Stimulated activated CD4-positive, alpha-beta T cell treated with anti-CD3 and anti-CD28 coated beads, Interleukin-1b, Interleukin-23, amount 100 ng/mL, for 1 hour (primary cell): Measurements from ENCODE around the gene ERMAP.
A peak's percentile ranks its signal among the peaks of the same experiment; 100 is the strongest.
"Not testable (repeated sequence)": the region's sequence is repeated elsewhere in the genome, so short reads cannot be mapped to it uniquely, and the experiment has no call there.

Source experiments
- DNase-seq, 2 donors: peaks; one replicate each; pipeline ENCODE4 v3.0.0-alpha.2; 2020; ENCODE audit warnings: low read depth in 2 of 2

ERMAP gene

DNA sequence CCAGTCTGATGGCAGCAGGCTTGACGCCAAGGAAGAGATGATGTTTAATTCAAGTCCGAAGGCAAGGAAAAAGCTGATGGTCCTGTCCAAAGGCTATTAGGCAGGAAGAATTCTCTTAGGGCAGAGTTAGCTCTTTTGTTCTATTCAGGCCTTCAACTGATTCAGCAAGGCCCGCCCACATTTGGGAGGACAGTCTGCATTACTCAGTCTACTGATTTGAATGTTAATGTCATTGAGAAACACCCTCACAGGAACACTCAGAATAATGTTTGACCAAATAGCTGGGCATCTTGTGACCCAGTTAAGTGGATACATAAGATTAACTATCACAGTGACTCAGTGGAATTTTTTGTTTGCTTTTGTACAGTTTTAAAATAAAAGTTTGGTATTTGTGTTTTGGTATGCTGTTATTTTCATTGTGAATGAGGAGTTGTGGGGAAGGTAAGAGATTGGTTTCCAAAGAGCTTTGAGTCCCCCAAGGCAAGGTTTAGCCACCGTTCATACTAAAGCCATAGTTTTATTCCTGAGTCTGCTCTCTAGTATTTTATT is 27.7 kb downstream of the ERMAP start:
- DNase-seq = no peak

DNA sequence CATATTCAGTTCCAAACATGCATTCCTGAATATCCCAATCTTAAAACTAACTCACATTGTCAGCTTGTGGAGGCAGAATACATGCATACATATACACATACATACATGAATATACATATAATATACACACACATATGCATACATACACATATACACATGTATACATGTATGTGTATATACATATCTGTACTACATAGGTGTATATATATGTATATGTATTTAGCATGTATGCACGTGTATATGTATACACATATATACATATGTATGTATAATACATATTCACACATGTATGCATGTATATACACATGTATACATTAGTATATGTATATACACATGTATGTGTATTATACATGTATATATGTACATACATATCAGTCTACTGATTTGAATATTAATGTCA is 28.3 kb downstream of the ERMAP start:
- DNase-seq = no peak

DNA sequence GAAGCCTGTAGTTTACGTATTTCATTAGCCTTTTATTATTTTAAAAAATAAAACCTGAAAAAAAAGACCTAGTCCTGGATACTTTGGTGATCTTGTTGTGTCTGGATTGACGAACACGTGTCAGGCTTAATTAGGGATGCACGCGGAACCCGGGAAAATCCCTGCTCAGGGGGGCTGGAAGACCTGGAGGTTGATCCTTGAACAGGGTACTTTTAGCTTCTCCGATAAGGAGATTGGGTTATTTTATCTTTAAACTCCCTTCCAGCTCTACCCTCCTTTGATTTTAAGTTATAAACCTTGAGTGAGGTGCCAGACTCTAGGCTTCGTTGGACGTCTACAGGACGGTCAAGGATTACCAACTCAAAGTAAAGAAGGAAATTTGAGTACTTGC is 28.9 kb downstream of the ERMAP start:
- DNase-seq = no peak

DNA sequence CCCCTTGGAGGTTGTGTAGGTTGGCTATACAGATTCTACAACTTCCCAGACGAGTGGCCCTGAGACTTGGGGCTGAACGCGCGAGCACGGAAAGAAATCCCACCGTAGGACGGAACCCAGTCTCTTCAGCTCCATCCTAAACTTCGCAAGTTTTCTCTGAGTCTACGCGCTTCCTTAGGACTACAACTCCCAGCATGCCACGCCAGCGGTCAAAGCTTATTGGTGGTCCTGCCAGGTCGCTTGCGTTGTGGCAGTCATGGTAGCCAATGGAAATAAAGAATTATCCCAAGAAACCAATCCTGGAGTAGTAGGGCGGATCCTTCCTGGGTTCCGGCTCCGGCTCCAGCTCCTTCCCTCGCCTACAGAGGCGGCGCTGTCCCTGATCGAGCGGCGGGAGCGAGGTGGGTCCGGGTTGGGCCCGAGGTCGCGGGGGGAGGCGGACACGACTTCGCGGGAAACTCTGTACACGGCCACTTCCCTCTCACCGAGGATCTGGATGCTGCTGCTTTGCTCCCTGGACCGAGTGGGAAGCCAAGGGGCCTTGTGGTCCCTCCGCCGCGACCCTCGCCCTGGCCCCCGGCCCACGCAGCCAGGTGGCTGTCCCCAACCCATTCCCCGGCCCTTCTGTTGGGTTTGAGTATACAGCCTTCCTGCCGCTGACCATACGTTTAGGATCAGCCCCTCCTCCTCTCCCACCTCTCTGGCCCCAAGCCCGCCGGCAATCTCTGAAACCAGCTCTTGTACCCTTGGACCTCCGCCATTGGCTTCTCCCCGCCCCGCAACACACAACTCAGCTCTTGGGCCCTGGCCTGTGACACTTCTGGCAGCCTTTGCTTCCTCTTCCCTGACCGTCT is 29.6 kb downstream of the ERMAP start, which contains the start of gene ZNF691:
Gene ZNF691, plus strand, starts transcription at position 357 of the 854 bp plus-strand sequence. CDS start 3,046 bp downstream, outside the sequence.
- DNase-seq = peak; percentile 67 to 70

DNA sequence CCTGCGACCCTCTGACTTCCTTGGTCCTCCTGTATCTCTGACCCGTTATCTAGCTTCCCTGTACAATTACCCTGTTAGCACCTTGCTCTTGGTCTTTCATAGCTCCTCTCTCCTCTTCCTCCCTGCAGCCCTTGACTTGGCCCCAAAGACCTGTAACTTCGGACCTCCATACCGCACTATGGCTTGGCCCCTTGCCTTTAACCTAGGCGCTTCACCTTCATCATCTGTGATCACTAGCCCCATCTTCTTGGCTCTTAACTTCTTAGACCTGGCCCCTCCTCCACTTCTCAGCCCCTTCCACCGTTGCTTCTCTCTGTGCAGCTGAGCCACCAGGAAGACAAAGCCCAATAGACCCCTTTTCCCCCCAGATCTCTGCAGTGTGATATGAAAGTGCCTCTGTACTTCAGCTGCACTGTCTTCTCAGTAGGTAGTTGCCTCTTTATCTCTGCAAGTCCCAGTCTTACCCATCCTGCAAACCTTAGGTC is 30.2 kb downstream of the ERMAP start:
- DNase-seq = no peak

DNA sequence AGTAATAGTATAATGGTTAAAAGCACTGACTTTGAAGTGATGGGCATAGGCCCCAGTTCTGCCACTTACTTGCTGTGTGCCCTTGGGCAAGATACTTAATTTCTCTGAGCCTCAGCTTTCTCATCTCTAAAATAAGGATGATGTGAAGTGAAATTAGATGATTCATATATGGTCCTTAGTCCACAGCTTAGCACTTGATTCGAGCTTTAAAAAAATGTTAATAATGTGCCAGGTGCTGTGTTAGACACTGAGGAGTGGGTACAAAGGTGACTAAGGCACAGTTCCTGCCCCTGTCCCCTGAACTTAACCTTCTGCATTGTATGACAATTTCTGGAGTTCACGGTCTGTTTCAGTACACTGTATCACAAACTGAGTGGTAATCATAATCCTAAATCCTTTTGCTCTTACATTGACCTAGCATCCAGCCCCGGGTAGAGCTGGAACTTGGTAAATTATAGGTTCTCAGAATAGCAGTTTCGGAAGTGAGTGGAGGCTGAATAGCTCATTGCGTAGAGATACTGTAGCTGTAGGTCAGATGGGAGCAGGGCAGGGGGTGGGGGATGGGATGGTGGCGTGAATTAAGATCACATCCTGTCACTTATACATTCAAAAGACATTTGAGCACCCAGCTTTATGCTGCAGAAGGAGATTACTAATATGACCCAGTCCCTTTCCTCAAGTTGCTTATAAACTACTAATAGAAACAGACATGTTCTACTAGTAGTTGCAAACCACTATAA is 31.0 kb downstream of the ERMAP start:
- no peak for DNase-seq

DNA sequence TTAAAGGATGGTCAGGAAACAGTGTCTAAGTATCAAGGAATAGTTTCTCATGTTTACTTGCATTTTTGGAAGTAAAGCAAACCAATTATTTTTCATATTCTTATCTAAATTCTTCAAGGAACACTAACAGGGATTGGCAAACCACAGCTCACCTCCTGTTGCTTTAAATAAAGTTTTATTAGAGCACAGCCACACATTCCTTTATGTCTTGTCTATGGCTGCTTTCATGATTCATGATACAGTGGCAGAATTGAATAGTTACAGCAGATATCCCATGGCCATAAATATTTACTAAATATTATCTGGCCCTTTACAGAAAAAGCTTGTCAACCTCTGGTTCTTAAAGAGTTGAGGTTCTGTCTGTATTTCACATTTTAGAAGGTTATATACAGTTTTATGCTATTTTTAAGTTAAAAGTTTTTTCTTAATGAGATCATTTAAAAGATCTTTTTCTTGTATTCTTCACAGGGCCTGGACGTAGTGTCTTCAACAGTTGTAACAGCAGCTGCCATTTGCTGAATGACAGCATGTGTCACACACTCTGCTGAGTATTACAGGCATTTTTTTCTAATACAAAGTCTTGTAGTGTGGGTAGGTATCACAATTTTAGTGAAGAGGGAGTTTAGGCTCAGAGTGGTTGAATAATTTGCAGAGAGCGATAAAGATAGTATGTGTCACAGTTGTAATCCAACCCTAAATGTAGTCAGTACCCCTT is 32.1 kb downstream of the ERMAP start:
- DNase-seq = no peak

DNA sequence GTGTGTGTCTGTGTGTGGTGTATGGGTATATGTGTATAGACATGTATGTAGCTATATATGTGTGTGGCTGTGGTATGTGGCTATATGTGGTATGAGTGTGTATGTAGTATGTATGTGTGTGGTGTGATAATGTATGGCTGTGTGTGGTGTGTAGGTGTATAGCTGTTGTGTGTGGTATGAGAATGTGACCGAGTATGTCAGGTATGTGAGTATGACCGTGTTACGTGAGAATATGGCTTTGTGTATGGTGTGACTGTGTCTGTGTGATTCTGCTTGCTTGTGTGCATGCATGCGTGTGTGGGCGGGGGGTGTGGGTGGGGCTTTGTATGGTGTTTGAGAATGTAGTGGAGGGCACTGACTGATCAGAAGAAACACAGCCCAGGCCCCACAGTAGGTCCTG is 33.0 kb downstream of the ERMAP start:
- DNase-seq = no peak

DNA sequence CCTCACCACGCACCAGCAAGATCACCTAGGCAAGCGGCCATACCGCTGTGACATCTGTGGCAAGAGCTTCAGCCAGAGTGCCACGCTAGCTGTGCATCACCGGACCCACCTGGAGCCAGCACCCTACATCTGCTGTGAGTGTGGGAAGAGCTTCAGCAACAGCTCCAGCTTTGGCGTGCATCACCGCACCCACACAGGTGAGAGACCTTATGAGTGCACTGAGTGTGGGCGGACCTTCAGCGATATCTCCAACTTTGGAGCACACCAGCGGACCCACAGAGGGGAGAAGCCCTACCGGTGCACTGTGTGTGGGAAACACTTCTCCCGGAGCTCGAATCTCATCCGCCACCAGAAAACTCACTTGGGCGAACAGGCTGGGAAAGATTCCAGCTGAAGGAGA is 34.5 kb downstream of the ERMAP start:
- DNase-seq = no peak

DNA sequence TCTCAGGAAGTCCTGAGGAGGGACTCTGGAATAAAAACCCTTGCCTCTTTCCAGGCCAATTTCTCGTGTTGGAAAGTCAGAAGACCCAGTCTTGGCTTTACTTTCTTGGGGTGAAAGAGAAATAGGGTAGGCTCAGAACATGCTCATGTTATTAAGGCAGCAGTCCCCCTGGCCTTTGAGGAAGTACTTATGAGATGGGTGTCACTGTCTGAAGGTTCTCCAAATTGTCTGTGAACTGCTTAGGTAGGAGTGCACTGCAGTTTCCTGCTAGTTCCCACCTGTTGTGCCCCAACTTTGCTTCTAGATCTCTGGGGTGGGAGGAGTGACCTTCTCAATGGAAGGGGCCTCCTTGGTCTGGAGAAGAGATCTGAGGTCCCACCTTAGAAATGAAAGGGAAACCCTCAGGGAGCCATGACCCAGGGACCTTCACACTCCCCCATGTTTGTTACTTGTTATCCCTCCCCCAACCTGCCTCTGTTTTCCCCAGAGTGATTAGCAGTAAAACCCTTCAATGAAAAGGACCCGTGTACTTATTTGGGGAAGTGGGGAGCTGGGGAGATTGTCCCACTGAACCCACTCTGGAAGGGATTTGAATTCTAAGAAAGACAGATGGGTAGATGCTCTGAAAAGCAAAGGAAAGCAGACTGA is 35.2 kb downstream of the ERMAP start:
- DNase-seq = no peak

DNA sequence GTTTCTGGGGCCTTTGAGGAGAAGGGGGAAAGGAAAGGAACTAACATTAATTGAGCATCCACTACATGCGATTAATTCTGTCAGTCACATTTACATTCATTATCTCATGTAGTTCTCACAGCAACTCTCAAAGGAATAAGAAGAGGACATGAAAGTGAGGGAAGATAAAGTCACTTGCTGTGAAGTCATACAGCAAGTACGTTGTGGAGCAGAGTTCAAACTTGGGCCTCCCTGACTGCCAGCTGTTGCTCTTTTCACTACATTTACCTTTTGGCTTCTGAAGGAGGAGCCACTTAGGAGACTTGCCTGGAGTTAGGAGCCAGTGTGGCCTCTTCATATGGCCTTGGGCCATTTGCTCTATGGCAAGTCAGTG is 35.7 kb downstream of the ERMAP start:
- no peak for DNase-seq

DNA sequence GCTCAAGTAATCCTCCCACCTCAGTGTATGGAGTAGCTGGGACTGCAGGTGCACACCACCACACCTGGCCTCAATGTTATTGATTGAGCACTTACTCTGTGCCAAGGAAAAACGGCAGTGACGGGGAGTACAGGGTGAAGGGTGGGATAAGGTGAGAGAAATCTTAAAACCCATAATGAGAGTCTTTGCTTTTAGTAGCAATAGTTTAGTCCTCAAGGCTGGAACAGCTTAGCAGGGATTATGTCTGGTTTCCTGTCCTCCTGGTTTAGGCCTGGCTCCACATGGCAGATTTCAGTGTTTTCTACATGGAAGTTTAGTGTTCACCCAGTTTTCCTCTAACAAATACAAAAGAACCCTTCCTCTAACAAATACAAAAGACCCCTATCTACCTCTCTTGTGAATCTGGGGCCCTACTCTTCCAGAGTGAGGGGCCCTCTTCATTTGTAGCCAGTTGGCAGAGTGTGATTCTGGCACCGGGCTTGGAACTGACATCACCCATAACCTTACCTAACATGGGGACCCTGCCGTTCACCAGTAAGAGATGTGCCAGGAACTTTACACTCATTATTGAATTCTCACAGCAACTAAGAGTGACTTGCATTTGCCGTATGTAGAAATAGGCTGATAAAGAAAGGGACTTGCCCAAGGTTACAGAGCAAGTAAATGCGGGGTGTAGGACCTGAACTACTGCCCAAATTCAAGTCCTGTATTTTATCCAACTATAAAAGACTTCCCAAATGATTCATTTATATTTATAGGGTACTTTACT is 36.4 kb downstream of the ERMAP start:
- DNase-seq = no peak

DNA sequence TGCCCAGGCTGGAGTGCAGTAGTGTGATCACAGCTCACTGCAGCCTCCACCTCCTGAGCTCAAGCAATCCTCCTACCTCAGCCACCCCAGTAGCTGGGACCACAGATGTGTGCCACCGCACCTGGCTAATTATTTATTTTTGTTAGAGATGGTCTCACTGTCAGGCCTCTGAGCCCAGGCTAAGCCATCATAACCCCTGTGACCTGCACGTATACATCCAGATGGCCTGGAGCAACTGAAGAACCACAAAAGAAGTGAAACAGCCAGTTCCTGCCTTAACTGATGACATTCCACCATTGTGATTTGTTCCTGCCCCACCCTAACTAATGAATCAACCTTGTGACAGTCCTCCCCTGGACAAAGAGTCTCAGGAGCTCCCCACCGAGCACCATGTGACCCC is 39.6 kb downstream of the ERMAP start:
- DNase-seq = not testable (repeated sequence)

DNA sequence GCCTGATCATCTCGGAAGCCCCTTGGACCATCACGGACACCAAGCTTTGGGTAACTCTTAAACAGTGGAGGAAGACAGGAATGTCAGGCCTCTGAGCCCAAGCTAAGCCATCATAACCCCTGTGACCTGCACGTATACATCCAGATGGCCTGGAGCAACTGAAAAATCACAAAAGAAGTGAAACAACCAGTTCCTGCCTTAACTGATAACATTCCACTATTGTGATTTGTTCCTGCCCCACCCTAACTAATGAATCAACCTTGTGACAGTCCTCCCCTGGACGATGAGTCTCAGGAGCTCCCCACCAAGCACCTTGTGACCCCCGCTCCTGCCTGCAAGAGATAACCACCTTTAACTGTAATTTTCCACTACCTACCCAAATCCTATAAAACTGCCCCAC is 42.4 kb downstream of the ERMAP start:
- DNase-seq = not testable (repeated sequence)

DNA sequence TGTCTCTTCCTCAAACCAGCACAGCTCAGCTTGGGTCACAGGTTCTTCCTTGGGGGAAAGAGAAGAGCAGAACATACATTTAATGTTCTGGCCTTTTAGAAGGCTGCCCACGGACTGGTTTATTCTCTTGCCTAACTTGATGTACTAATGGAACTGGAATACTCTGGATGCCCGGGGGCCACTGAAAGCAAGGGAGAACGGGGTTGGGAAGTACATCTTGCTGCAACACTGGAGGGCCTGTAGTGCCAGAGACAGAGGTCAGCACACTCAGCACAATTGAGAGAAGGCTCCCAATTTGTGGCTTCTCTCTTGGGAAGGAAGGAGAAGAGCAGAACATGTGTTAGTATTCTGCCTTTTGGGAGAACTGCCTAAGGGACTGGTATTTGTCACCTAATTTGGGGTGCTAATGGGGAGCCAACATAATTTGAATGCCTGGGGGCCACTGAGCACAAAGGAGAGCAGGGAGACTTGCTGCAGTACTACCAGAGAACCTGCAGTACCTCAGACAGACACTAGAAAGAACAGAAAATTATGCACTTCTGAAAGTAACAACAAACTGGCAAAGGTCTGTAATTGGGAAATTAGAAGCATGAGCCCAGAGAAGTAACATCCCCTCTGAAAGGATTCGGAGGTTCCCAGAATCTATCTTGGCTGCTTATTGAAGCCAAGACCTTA is 43.6 kb downstream of the ERMAP start:
- no peak for DNase-seq

DNA sequence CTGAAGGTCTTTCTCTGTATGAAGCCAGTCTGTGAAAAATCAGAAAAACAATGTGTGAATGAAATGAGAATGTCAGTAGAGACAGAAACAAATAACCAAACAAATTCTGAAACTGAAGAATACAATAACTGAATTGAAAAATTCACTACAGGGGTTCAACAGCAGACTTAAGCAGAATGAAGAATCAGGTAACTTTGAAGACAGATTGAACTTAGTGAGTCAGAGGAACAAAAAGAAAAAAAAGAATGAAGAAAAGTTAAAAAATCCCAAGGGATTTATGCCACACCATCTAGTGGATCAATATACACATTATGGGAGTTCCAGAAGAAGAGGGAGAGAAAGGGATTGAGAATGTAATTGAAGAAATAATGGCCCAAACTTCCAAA is 44.1 kb downstream of the ERMAP start:
- no peak for DNase-seq

DNA sequence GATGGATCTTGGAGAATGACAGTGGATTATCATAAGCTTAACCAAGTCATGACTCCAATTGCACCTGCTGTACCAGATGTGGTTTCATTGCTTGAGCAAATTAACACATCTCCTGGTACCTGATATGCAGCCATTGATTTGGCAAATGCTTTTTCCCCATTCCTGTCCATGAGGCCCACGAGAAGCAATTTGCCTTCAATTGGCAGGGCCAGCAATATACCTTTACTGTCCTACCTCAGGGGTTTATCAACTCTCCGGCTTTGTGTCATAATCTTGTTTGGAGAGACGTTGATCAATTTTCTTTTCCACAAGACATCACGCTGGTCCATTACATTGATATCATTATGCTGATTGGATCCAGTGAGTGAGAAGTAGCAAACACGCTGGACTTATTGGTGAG is 49.6 kb downstream of the ERMAP start:
- DNase-seq = no peak

DNA sequence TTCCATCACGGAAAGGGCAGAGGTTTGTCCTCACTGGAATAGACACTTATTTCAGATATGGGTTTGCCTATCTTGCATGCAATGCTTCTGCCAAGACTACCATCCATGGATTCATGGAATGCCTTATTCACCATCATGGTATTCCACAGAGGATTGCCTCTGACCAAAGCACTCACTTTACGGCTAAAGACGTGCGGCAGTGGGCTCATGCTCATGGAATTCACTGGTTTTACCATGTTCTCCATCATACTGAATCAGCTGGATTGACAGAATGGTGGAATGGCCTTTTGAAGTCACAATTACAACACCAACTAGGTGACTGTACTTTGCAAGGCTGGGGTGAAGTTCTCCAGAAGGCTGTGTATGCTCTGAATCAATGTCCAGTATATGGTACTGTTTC is 51.5 kb downstream of the ERMAP start:
- not testable (repeated sequence) for DNase-seq

DNA sequence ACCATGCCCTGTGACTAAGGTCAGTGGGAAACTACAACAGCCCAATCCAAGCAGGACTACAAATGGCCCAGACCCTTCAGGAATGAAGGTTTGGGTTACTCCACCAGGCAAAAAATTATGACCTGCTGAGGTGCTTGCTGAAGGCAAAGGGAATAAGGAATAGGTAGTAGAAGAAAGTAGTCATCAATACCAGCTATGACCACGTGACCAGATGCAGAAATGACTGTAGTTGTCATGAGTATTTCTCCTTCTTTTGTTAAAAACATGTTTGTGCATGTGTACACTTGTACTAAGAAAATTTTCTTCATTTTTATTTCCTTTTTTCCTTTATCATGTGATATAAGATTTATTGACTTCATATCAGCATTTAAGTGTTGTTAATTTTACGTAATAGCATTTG is 52.3 kb downstream of the ERMAP start:
- DNase-seq = not testable (repeated sequence)

DNA sequence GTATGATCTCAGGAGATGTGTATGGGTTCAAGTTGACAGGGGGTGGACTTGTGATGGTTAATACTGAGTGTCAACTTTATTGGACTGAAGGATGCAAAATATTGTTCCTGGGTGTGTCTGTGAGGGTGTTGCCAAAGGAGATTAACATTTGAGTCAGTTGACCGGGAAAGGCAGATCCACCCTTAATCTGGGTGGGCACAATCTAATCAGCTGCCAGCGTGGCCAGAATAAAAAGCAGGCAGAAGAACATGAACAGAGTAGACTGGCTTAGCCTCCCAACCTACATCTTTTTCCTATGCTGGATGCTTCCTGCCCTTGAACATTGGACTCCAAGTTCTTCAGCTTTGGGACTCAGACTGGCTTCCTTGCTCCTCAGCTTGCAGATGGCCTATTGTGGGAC is 52.8 kb downstream of the ERMAP start:
- not testable (repeated sequence) for DNase-seq
